ENCODE data around the gene MYL6B. TPM values are rescaled to one million over a fixed set of nuclear protein-coding genes. Genes with fewer than 3 reads are reported as not detected.
A peak's percentile ranks its signal among the peaks of the same experiment; 100 is the strongest.

MYL6B gene
- total and polyA plus RNA-seq, 2 experiments from 2014 or later: 96.9 to 164 TPM

- no peak for TF ChIP-seq ZNF462 (CRISPR knock-in tag; IDR thresholded peaks at IDR 0.05)
- TF ChIP-seq EZH2 (IDR thresholded peaks at IDR 0.05; ENCODE audit: low read depth, unreplicated experiment): no peak
- TF ChIP-seq STAT1 (IDR thresholded peaks at IDR 0.05; ENCODE audit: unreplicated experiment): no peak
- no peak for TF ChIP-seq NANOG (IDR thresholded peaks at IDR 0.05; ENCODE audit: borderline replicate concordance)
- TF ChIP-seq POLR2AphosphoS5 (IDR thresholded peaks at IDR 0.05; ENCODE audit: low read depth): peak; percentile 88
These were observed 24.3 kb upstream of the MYL6B start, which contains the start of gene ESYT1 (continued) for GRCh38 chr12:56127888-56128669.

GRCh38 chr12:56128670-56129205, 23.6 kb upstream of the MYL6B start:
- Histone ChIP-seq H3K4me1 (ENCODE audit: insufficient read depth) (peaks cover 17% of the 10 kb centered on the region), H3K27ac (ENCODE audit: low read depth) (no peak overlapping the region), H3F3A (replicated peaks; ENCODE audit: low read depth) (peaks cover 4% of the 10 kb centered on the region; the same call in 1 of the 2 replicates), H2AFZ (no peak overlapping the region; the same call in 1 of the 2 replicates), H4K20me1 (replicated peaks; ENCODE audit: insufficient read depth) (peaks cover 13% of the 10 kb centered on the region; the same call in 1 of the 2 replicates), H3K27me3 (ENCODE audit: insufficient read depth) (no peaks in the 10 kb centered on the region), H3K4me2 (peak overlapping the region; percentile 89), H3K9me2 (ENCODE audit: insufficient read depth) (no peaks in the 10 kb centered on the region), H3K79me2 (replicated peaks; ENCODE audit: insufficient read depth) (peaks cover 21% of the 10 kb centered on the region), H3K36me3 (ENCODE audit: insufficient read depth) (peaks cover 20% of the 10 kb centered on the region), H3K4me3 (peak overlapping the region; percentile 89)
- Mint-ChIP-seq H3K36me3 (ENCODE audit: low read depth) (peaks cover 39% of the 10 kb centered on the region), H3K27me3 (ENCODE audit: insufficient read depth, low read depth, poor library complexity) (peaks cover 3% of the 10 kb centered on the region), H3K9me3 (no peaks in the 10 kb centered on the region), H3K27ac (peak overlapping the region; percentile 98), H3K4me1 (peaks cover 30% of the 10 kb centered on the region), H3K4me3 (peak overlapping the region; percentile 98)
- DNase-seq (ENCODE audit: low spot score) (no peak), ATAC-seq (peak; percentile 2)
- TF ChIP-seq EZH2phosphoT487 (IDR thresholded peaks at IDR 0.05; ENCODE audit: unreplicated experiment) (no peak), REST (IDR thresholded peaks at IDR 0.05; ENCODE audit: unreplicated experiment) (no peak), NANOG (IDR thresholded peaks at IDR 0.05; ENCODE audit: borderline replicate concordance) (no peak), JUNB (IDR thresholded peaks at IDR 0.05; ENCODE audit: unreplicated experiment) (no peak), ETS1 (IDR thresholded peaks at IDR 0.05) (no peak), EZH2 (IDR thresholded peaks at IDR 0.05; ENCODE audit: low read depth, unreplicated experiment) (no peak), ZNF114 (CRISPR knock-in tag; IDR thresholded peaks at IDR 0.05) (no peak)

All from GM23338 (cell line).